SIG-M5 treated with dmso at 0.1 percent for 504 hours (cell line): ENCODE data around the gene SLC25A52.
"Not testable (repeated sequence)": the region's sequence is repeated elsewhere in the genome, so short reads cannot be mapped to it uniquely, and the experiment has no call there.

ENCODE experiments used
- DNase-seq: peaks from one replicate; lab custom pipeline; 2025; ENCODE audit not compliant: unreplicated experiment; lab: John Stamatoyannopoulos, UW

The SLC25A52 gene

GRCh38 chr18:31741097-31741735 is 19.5 kb downstream of the SLC25A52 start:
- peak; percentile 47 for DNase-seq

- DNase-seq, result no peak
These were observed 20.5 kb downstream of the SLC25A52 start for GRCh38 chr18:31740180-31740579.

- DNase-seq, result no peak
These were observed 21.0 kb downstream of the SLC25A52 start for GRCh38 chr18:31739651-31740050.

- DNase-seq, result no peak
These were observed 21.9 kb downstream of the SLC25A52 start for GRCh38 chr18:31738460-31739407.

GRCh38 chr18:31736630-31737029 is 24.1 kb downstream of the SLC25A52 start:
- DNase-seq, result peak; percentile 84

- DNase-seq, result no peak
These were observed 29.1 kb downstream of the SLC25A52 start for GRCh38 chr18:31731628-31732027.

- not testable (repeated sequence) for DNase-seq
These were observed 31.5 kb downstream of the SLC25A52 start for GRCh38 chr18:31729196-31729595.

- no peak for DNase-seq
These were observed 36.5 kb downstream of the SLC25A52 start for GRCh38 chr18:31723990-31724711.

- no peak for DNase-seq
These were observed 37.1 kb downstream of the SLC25A52 start for GRCh38 chr18:31723639-31723989.

GRCh38 chr18:31722369-31722957 is 38.2 kb downstream of the SLC25A52 start:
- DNase-seq, result peak; percentile 52

GRCh38 chr18:31721601-31722000 is 39.1 kb downstream of the SLC25A52 start:
- DNase-seq, result no peak

- DNase-seq, result no peak
These were observed 39.8 kb downstream of the SLC25A52 start for GRCh38 chr18:31720867-31721266.

GRCh38 chr18:31719363-31720006 is 41.2 kb downstream of the SLC25A52 start:
- DNase-seq, result no peak

- DNase-seq, result no peak
These were observed 42.3 kb downstream of the SLC25A52 start for GRCh38 chr18:31718386-31718785.

- no peak for DNase-seq
These were observed 44.3 kb downstream of the SLC25A52 start for GRCh38 chr18:31716362-31716761.

GRCh38 chr18:31711365-31712172 is 49.1 kb downstream of the SLC25A52 start:
- no peak for DNase-seq

GRCh38 chr18:31710826-31711225 is 49.9 kb downstream of the SLC25A52 start:
- no peak for DNase-seq
